ENCODE results near the gene RNF5. TPM values are rescaled to one million over a fixed set of nuclear protein-coding genes. Genes with fewer than 3 reads are reported as not detected.

RNF5 gene
- total RNA-seq, 2 donors from 2014 or later: 63.5 to 68.4 TPM

GRCh38 chr6:32153564-32154513 lies 24.4 kb upstream of the RNF5 start, which contains the start of gene PPT2:
Gene PPT2, plus strand, starts transcription at chr6:32154141. Its CDS starts 454 bp downstream, at chr6:32154595.
- peak; percentile 62 for ATAC-seq (ENCODE audit: insufficient number of reproducible peaks, low FRiP score, low read depth)
- no peak for TF ChIP-seq CTCF (IDR thresholded peaks at IDR 0.05)

GRCh38 chr6:32154514-32155161 lies 23.6 kb upstream of the RNF5 start:
- H3K27me3 ChIP-seq (replicated peaks; ENCODE audit: insufficient read depth): no peaks in the 10 kb centered on the region
- DNase-seq (ENCODE audit: low spot score) (peak; percentile 29), ATAC-seq (ENCODE audit: insufficient number of reproducible peaks, low FRiP score, low read depth) (peak; percentile 41)
- peak overlapping the region; percentile 94 for H3K4me3 ChIP-seq
- no peaks in the 10 kb centered on the region for H3K9me3 ChIP-seq
- TF ChIP-seq CTCF (IDR thresholded peaks at IDR 0.05): peak; percentile 63
- peaks cover 11% of the 10 kb centered on the region for H3K36me3 ChIP-seq
- H3K4me1 ChIP-seq (ENCODE audit: control insufficient read depth in 1 of 2, low read depth in 2 of 2): peaks cover 19 to 47% of the 10 kb centered on the region in 2 donors
- H3K27ac ChIP-seq: peak overlapping the region; percentile 94 to 96

More at GRCh38 chr6:32153564-32154513, 24.4 kb upstream of the RNF5 start, which contains the start of gene PPT2:
- Histone ChIP-seq H3K4me1 (ENCODE audit: control insufficient read depth in 1 of 2, low read depth in 2 of 2) (peaks cover 19 to 51% of the 10 kb centered on the region in 2 donors), H3K36me3 (peaks cover 11% of the 10 kb centered on the region), H3K9me3 (no peaks in the 10 kb centered on the region), H3K4me3 (peak within 1 kb of the TSS; percentile 94), H3K27me3 (replicated peaks; ENCODE audit: insufficient read depth) (no peaks in the 10 kb centered on the region), H3K27ac (peak within 1 kb of the TSS; percentile 94 to 96)
- DNase-seq (ENCODE audit: low spot score): peak; percentile 75

GRCh38 chr6:32156891-32157290 lies 21.3 kb upstream of the RNF5 start:
- H3K36me3 ChIP-seq: peaks cover 11% of the 10 kb centered on the region
- no peaks in the 10 kb centered on the region for H3K27me3 ChIP-seq (replicated peaks; ENCODE audit: insufficient read depth)
- H3K4me1 ChIP-seq (ENCODE audit: control insufficient read depth in 1 of 2, low read depth in 2 of 2): peaks cover 11 to 30% of the 10 kb centered on the region in 2 donors
- DNase-seq (ENCODE audit: low spot score) (no peak), ATAC-seq (ENCODE audit: insufficient number of reproducible peaks, low FRiP score, low read depth) (no peak)
- H3K4me3 ChIP-seq: no peak overlapping the region
- H3K9me3 ChIP-seq: no peaks in the 10 kb centered on the region
- H3K27ac ChIP-seq: no peak overlapping the region
- TF ChIP-seq CTCF (IDR thresholded peaks at IDR 0.05): no peak

GRCh38 chr6:32158052-32158451 lies 20.2 kb upstream of the RNF5 start:
- Histone ChIP-seq H3K4me1 (ENCODE audit: control insufficient read depth in 1 of 2, low read depth in 2 of 2) (peaks cover 4 to 19% of the 10 kb centered on the region in 2 donors), H3K27me3 (replicated peaks; ENCODE audit: insufficient read depth) (no peaks in the 10 kb centered on the region), H3K27ac (no peak overlapping the region), H3K9me3 (no peaks in the 10 kb centered on the region), H3K4me3 (no peak overlapping the region), H3K36me3 (peaks cover 11% of the 10 kb centered on the region)
- ATAC-seq (ENCODE audit: insufficient number of reproducible peaks, low FRiP score, low read depth): no peak
- no peak for TF ChIP-seq CTCF (IDR thresholded peaks at IDR 0.05)
- DNase-seq (ENCODE audit: low spot score): no peak
